Keratinocyte (primary cell): ENCODE data around the gene IL1RL2.

ENCODE experiments used
- EZH2 ChIP-seq: IDR thresholded peaks from one replicate; pipeline ENCODE4 v1.6.1; 2012; ENCODE audit warnings: inconsistent platforms, mild to moderate bottlenecking, low read length, moderate library complexity
- TF ChIP-seq, protein P1 (sequence below), 3 experiments: IDR thresholded peaks in 1 of 3; conservative IDR thresholded peaks in 1 of 3; optimal IDR thresholded peaks in 1 of 3; 2 replicates in 2 of 3; 3 replicates in 1 of 3; pipeline versions ENCODE3 to v1.5.1; 2011; ENCODE audit warnings: low read length in 3 of 3, mild to moderate bottlenecking in 3 of 3, moderate library complexity in 2 of 3, control low read depth in 1 of 3, inconsistent platforms in 1 of 3; ENCODE audit not compliant: insufficient read depth in 2 of 3; ENCODE audit errors: extremely low read depth in 1 of 3

DNA sequence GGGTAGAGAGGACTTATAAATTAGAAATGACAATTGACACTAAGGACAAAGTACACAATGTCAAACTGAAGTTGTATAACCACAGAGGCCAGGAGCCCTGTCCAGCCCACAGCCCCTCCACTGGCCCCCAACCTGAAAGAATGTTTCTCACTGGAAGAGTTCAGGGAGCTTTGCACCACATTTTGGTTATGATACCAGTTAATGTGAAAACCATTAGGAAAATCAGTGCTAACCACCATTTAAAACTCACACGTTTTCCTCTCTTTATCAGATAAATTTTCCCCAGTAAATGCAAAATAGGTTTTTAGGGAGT, 6.2 kb upstream of the IL1RL2 start:
- TF ChIP-seq, protein P1, sequence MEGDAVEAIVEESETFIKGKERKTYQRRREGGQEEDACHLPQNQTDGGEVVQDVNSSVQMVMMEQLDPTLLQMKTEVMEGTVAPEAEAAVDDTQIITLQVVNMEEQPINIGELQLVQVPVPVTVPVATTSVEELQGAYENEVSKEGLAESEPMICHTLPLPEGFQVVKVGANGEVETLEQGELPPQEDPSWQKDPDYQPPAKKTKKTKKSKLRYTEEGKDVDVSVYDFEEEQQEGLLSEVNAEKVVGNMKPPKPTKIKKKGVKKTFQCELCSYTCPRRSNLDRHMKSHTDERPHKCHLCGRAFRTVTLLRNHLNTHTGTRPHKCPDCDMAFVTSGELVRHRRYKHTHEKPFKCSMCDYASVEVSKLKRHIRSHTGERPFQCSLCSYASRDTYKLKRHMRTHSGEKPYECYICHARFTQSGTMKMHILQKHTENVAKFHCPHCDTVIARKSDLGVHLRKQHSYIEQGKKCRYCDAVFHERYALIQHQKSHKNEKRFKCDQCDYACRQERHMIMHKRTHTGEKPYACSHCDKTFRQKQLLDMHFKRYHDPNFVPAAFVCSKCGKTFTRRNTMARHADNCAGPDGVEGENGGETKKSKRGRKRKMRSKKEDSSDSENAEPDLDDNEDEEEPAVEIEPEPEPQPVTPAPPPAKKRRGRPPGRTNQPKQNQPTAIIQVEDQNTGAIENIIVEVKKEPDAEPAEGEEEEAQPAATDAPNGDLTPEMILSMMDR (optimal IDR thresholded peaks at IDR 0.05 in 1 of 3, IDR thresholded peaks at IDR 0.05 in 1 of 3, conservative IDR thresholded peaks at IDR 0.05 in 1 of 3; ENCODE audit: extremely low read depth in 1 of 3, insufficient read depth in 2 of 3, low read length in 3 of 3) = no peak
- no peak for TF ChIP-seq EZH2
